SK-N-SH (cell line): ENCODE data around the gene THAP7.

Source experiments
- CTCF ChIP-seq: fragments of 200-600 bp; sonication (generic); IDR thresholded peaks from 2 replicates; pipeline ENCODE4 v1.6.1; 2017; ENCODE audit warnings: antibody characterized with exemption, mild to moderate bottlenecking, moderate library complexity
- ELF1 ChIP-seq: IDR thresholded peaks from 2 replicates; pipeline ENCODE4 v1.4.0; 2012
- EP300 ChIP-seq, 2 experiments: IDR thresholded peaks; 2 replicates each; pipeline versions ENCODE4 v1.4.0 to v1.6.1; 2012; ENCODE audit warnings: borderline replicate concordance in 1 of 2, low read depth in 1 of 2, low read length in 1 of 2
- GABPA ChIP-seq: IDR thresholded peaks from 2 replicates; pipeline ENCODE4 v1.4.0; 2012; ENCODE audit warnings: low read depth, mild to moderate bottlenecking
- JUND ChIP-seq: IDR thresholded peaks from 2 replicates; pipeline ENCODE4 v1.4.0; 2012
- NFIC ChIP-seq: IDR thresholded peaks from 2 replicates; pipeline ENCODE4 v1.4.0; 2012; ENCODE audit warnings: borderline replicate concordance
- POLR2AphosphoS5 ChIP-seq: IDR thresholded peaks from 2 replicates; pipeline ENCODE4 v1.6.1; 2012; ENCODE audit warnings: low read depth, low read length
- REST ChIP-seq: IDR thresholded peaks from 2 replicates; pipeline ENCODE4 v1.6.1; 2012; ENCODE audit warnings: mild to moderate bottlenecking, low read depth, low read length, moderate library complexity
- USF2 ChIP-seq: fragments of 150-350 bp; IDR thresholded peaks from 2 replicates; pipeline ENCODE4 v1.6.1; 2017; ENCODE audit warnings: antibody characterized with exemption, low read length, low read depth, borderline replicate concordance
- ZBTB33 ChIP-seq: IDR thresholded peaks from 2 replicates; pipeline ENCODE4 v1.4.0; 2012; ENCODE audit warnings: low read depth, borderline replicate concordance

GRCh38 chr22:20992456-20993303 is 9.2 kb downstream of the THAP7 start:
- TF ChIP-seq CTCF (no peak), REST (no peak), EP300 (IDR thresholded peaks at IDR 0.05; ENCODE audit: borderline replicate concordance in 1 of 2, low read depth in 1 of 2, low read length in 1 of 2) (no peak), ELF1 (no peak), JUND (no peak), ZBTB33 (no peak), NFIC (no peak), POLR2AphosphoS5 (no peak), USF2 (no peak), GABPA (no peak)
